HG03108 (cell line): ENCODE results near the gene CTDSP1.

Experiments used
- ATAC-seq: cut with Tn5 transposase; IDR thresholded peaks from one replicate; pipeline ENCODE4 v1.9.1; 2021; ENCODE audit warnings: moderate library complexity; ENCODE audit not compliant: unreplicated experiment

Gene CTDSP1

GRCh38 chr2:218399391-218400166 is at the start of gene CTDSP1:
Gene CTDSP1 (plus strand): TSS chr2:218399868. CDS start chr2:218400091, 223 bp downstream.
- ATAC-seq: peak; percentile 30

- no peak for ATAC-seq
Measured at GRCh38 chr2:218354045-218354444, 45.6 kb upstream of the CTDSP1 start.

GRCh38 chr2:218354850-218355443 is 44.7 kb upstream of the CTDSP1 start:
- no peak for ATAC-seq

- no peak for ATAC-seq
Measured at GRCh38 chr2:218357236-218358177, 42.2 kb upstream of the CTDSP1 start.

GRCh38 chr2:218360453-218360852 is 39.2 kb upstream of the CTDSP1 start:
- ATAC-seq: no peak

GRCh38 chr2:218362606-218363005 is 37.1 kb upstream of the CTDSP1 start:
- ATAC-seq: no peak

- no peak for ATAC-seq
Measured at GRCh38 chr2:218363736-218364135, 35.9 kb upstream of the CTDSP1 start.

- no peak for ATAC-seq
Measured at GRCh38 chr2:218364196-218364595, 35.5 kb upstream of the CTDSP1 start.

GRCh38 chr2:218366621-218367414 is 32.9 kb upstream of the CTDSP1 start:
- ATAC-seq: no peak

- ATAC-seq: peak; percentile 98
Measured at GRCh38 chr2:218367415-218368149, 32.1 kb upstream of the CTDSP1 start.

- ATAC-seq: no peak
Measured at GRCh38 chr2:218368150-218368528, 31.5 kb upstream of the CTDSP1 start.

GRCh38 chr2:218368621-218369153 is 31.0 kb upstream of the CTDSP1 start:
- ATAC-seq: no peak

GRCh38 chr2:218369330-218369729 is 30.3 kb upstream of the CTDSP1 start:
- no peak for ATAC-seq

GRCh38 chr2:218370410-218371063 is 29.1 kb upstream of the CTDSP1 start:
- ATAC-seq: no peak

- no peak for ATAC-seq
Measured at GRCh38 chr2:218371983-218372350, 27.7 kb upstream of the CTDSP1 start.

GRCh38 chr2:218374795-218375194 is 24.9 kb upstream of the CTDSP1 start:
- no peak for ATAC-seq

- ATAC-seq: no peak
Measured at GRCh38 chr2:218375212-218375611, 24.5 kb upstream of the CTDSP1 start.

GRCh38 chr2:218378053-218378452 is 21.6 kb upstream of the CTDSP1 start:
- no peak for ATAC-seq

GRCh38 chr2:218381916-218382366 is 17.7 kb upstream of the CTDSP1 start, which contains the start of gene SLC11A1:
Gene SLC11A1 (plus strand): TSS chr2:218382273. CDS start chr2:218382369, 96 bp downstream.
- ATAC-seq: no peak
